Measurements from ENCODE around the gene DBNDD2. TPM values are rescaled to one million over a fixed set of nuclear protein-coding genes. Genes with fewer than 3 reads are reported as not detected.
A peak's percentile ranks its signal among the peaks of the same experiment; 100 is the strongest.

Gene DBNDD2
- total and polyA plus RNA-seq, 2 experiments from 2014 or later: 62.9 to 89.3 TPM

- no peaks in the 10 kb centered on the region for H3K27me3 ChIP-seq
- H3K9me3 ChIP-seq (ENCODE audit: low read depth): no peaks in the 10 kb centered on the region
- DNase-seq (ENCODE audit: low read depth in 1 of 2, low spot score in 1 of 2): no peak
- TF ChIP-seq, protein P1, sequence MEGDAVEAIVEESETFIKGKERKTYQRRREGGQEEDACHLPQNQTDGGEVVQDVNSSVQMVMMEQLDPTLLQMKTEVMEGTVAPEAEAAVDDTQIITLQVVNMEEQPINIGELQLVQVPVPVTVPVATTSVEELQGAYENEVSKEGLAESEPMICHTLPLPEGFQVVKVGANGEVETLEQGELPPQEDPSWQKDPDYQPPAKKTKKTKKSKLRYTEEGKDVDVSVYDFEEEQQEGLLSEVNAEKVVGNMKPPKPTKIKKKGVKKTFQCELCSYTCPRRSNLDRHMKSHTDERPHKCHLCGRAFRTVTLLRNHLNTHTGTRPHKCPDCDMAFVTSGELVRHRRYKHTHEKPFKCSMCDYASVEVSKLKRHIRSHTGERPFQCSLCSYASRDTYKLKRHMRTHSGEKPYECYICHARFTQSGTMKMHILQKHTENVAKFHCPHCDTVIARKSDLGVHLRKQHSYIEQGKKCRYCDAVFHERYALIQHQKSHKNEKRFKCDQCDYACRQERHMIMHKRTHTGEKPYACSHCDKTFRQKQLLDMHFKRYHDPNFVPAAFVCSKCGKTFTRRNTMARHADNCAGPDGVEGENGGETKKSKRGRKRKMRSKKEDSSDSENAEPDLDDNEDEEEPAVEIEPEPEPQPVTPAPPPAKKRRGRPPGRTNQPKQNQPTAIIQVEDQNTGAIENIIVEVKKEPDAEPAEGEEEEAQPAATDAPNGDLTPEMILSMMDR (IDR thresholded peaks at IDR 0.05; ENCODE audit: low read depth, low read length): no peak
- no peak overlapping the region for H3K4me3 ChIP-seq
- H3K27ac ChIP-seq: no peak overlapping the region
- no peaks in the 10 kb centered on the region for H3K4me1 ChIP-seq (ENCODE audit: low read depth)
- H3K36me3 ChIP-seq: no peaks in the 10 kb centered on the region
These were observed 33.0 kb downstream of the DBNDD2 start for GRCh38 chr20:45440891-45441685.

DNA sequence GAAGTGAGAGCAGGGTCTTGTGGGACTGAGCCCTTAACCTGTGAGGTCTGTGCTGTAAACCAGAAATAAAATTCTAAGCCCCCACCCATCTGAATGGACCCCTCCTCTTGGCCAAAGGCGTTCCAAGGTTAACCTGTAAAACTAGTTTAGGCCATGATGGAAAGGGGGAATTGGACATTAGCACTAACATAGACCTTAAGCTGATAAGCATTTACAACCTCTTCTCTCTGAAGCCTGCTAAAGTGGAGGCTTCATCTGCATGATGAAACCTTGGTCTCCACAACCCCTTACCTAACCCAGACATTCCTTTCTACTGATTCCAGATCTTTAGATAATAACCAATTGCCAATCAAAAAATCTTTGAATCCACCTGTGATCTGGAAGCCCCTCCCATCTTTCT lies 33.7 kb downstream of the DBNDD2 start:
- Histone ChIP-seq H3K36me3 (no peaks in the 10 kb centered on the region), H3K4me3 (no peak overlapping the region), H3K9me3 (ENCODE audit: low read depth) (no peaks in the 10 kb centered on the region), H3K27me3 (no peaks in the 10 kb centered on the region), H3K4me1 (ENCODE audit: low read depth) (no peaks in the 10 kb centered on the region), H3K27ac (no peak overlapping the region)
- no peak for DNase-seq (ENCODE audit: low read depth in 1 of 2, low spot score in 1 of 2)
- TF ChIP-seq, protein P1 (IDR thresholded peaks at IDR 0.05; ENCODE audit: low read depth, low read length): no peak

GRCh38 chr20:45444050-45444449 lies 36.0 kb downstream of the DBNDD2 start:
- Histone ChIP-seq H3K27me3 (no peaks in the 10 kb centered on the region), H3K27ac (no peak overlapping the region), H3K4me1 (ENCODE audit: low read depth) (no peaks in the 10 kb centered on the region), H3K4me3 (no peak overlapping the region), H3K9me3 (ENCODE audit: low read depth) (no peaks in the 10 kb centered on the region), H3K36me3 (no peaks in the 10 kb centered on the region)
- TF ChIP-seq, protein P1 (IDR thresholded peaks at IDR 0.05; ENCODE audit: low read depth, low read length): no peak
- no peak for DNase-seq (ENCODE audit: low read depth in 1 of 2, low spot score in 1 of 2)

DNA sequence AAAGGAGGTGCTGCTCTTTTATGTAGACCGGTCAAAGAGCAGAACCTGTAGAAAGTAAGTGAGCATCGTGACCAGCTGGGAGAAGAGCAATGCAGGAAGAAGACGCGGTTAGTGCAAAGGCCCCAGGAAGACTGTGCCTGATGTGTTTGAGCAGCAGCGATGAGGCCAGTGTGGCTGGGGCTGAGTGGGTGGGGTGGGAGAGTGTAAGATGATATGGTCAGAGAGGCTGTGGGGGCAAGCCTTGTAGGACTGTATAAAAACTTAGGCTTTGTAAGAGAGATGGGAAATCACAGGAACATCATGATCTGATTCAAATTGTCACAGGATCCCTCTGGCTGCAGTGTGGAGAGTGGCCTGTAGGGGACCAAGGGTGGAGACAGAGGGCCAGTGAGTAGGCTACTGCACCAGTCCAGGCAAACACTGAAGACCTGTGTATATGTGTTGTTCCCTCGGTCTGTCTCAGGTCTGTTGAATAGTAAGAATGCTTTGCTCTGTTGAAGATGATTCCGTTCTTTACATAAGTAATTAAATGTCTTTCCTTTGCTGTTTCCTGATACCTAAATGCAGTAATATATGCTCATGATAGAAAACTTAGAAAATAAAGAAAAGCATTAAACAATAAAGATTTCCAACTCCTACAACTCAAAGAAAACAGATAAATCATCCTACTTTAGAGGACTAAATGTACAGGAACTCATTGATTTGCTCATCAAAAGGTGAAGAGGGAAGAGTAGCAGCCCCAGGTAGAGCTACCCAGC lies 37.9 kb downstream of the DBNDD2 start:
- H3K27me3 ChIP-seq: no peaks in the 10 kb centered on the region
- no peaks in the 10 kb centered on the region for H3K9me3 ChIP-seq (ENCODE audit: low read depth)
- no peak overlapping the region for H3K27ac ChIP-seq
- H3K4me1 ChIP-seq (ENCODE audit: low read depth): no peaks in the 10 kb centered on the region
- DNase-seq (ENCODE audit: low read depth in 1 of 2, low spot score in 1 of 2): peak in 1 of 2 donors; percentile 28
- no peak overlapping the region for H3K4me3 ChIP-seq
- no peaks in the 10 kb centered on the region for H3K36me3 ChIP-seq
- TF ChIP-seq, protein P1 (IDR thresholded peaks at IDR 0.05; ENCODE audit: low read depth, low read length): peak; percentile 44

GRCh38 chr20:45448270-45448669 lies 40.2 kb downstream of the DBNDD2 start:
- no peak for DNase-seq (ENCODE audit: low read depth in 1 of 2, low spot score in 1 of 2)
- no peaks in the 10 kb centered on the region for H3K36me3 ChIP-seq
- TF ChIP-seq, protein P1 (IDR thresholded peaks at IDR 0.05; ENCODE audit: low read depth, low read length): no peak
- H3K27me3 ChIP-seq: no peaks in the 10 kb centered on the region
- H3K4me3 ChIP-seq: no peak overlapping the region
- H3K4me1 ChIP-seq (ENCODE audit: low read depth): no peaks in the 10 kb centered on the region
- H3K9me3 ChIP-seq (ENCODE audit: low read depth): no peaks in the 10 kb centered on the region
- H3K27ac ChIP-seq: no peak overlapping the region
